GOT3 (cell line): ENCODE results near the gene AGAP1.

ENCODE experiments used
- DNase-seq: peaks from one replicate; lab custom pipeline; 2025; ENCODE audit warnings: mixed read lengths; lab: John Stamatoyannopoulos, UW

Gene AGAP1

DNA sequence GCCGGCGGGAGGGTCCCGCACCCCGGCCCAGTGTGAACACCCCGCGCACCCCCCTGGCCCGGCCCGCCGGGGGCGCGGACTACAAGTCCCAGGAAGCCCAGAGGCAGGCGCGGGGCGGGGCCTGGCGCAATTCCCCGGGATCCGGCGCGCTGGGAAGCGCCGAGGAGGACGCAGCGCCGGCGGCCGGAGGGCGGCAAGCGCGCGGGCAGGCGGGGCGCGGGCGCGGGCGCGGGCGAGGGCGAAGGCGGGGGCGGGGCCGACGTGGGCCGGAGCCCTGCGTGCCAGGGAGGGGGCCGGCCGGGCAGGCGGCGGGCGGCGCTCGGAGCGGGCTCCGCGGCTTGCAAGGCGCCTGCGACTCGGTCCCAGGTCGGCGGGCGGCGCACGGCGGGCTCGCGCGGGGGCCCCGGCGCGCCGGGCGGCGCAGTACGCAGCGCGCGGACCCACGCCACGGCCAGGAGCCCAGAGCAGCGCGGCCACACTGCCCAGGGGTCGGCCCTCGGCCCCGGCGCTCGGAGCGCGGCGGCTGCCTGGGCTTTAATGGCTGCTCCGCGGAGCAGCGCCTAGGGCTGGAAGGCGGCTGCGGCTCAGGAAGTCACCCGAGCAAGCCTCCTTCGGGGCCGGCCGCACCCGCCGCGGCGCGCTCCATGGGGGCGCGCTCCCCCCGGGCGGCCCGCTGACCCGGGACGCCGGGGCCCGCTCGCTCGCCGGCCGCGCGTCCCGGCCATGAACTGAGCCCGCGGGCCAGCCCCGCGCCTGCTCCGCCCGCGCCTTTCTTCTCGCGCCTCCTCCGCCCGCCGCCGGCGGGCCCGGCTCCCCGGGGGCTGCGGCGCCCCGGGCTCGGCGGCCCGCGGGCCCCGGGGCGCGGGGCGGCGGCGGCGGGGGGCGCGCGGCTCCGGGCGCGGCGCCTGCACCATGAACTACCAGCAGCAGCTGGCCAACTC lies at the start of gene AGAP1:
AGAP1 (plus strand) TSS at position 269 of the 941 bp plus-strand sequence.
- peak; percentile 56 for DNase-seq

DNA sequence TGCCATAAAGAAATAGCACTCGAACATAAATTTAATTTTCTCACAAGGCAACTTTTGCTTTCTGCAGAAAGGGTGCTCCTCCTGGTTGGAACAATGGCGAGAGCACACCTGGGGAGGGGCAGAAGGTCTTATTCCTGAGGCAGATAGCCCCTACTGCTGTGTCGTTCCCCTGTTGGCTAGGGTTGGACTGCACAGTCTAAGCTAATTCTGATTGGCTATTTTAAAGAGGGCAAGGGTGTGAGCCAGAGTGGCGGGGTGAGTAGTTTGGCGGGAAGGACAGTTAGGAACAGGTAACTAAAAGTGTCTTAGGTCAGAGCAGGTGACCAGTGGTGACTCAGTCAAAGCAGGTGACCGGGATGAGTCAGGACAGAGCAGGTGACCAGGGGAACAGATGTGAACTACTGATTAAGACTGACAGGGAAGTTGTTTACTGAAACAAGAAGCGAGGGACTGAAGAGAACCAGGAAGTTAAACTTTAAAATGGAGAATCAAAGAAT lies 49.7 kb upstream of the AGAP1 start:
- no peak for DNase-seq

GRCh38 chr2:235445116-235445515 lies 48.7 kb upstream of the AGAP1 start:
- no peak for DNase-seq

DNA sequence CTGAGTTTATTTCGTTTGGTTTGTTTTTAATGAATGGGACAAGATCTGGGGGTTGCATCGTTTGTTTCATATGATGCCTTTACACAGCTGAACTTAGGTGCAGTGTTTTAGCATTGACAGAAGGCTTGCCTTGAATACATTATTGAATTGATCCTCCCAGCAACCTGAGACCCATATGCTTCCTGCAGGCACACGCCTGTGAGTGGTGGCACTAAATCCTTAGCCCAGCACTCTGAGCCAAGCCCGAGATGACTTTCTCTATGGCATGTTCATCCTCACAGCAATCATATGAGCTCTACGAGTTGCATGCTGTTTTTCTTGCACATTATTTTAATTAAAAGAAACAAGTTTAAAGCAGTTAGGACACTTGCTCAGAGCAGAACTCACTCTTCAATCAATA lies 47.8 kb upstream of the AGAP1 start:
- no peak for DNase-seq

- DNase-seq: no peak
Measured at GRCh38 chr2:235447210-235447609, 46.6 kb upstream of the AGAP1 start.

GRCh38 chr2:235449568-235449967 lies 44.3 kb upstream of the AGAP1 start:
- DNase-seq: no peak

DNA sequence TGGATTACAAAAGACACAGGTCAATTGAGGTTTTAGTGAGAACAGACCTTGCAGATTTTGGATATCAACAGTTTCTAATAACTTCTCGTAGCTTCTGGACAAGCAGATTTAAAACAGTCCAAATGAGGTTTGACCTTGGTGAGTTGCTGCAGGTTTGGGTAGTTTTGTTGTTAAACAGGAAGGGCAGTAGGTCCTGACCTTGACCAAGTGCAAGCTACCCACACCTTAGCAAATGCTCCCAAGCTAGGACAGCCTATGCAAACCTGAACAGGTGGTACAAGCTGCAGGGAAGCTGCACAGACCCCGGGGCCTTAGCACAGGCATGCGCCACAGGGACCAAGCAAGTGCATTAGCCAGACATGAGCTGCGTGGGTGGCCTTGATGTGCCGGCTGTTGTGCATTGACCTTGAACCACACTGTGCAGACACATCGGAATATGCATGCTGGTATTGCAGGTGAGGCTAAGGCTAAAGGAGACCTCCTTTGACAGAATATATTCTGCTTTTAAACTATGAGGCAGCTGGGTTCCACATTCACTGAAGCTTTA lies 40.2 kb upstream of the AGAP1 start:
- no peak for DNase-seq

GRCh38 chr2:235458839-235459273 lies 35.0 kb upstream of the AGAP1 start:
- DNase-seq: no peak

- DNase-seq: no peak
Measured at GRCh38 chr2:235460548-235461047, 33.2 kb upstream of the AGAP1 start.

DNA sequence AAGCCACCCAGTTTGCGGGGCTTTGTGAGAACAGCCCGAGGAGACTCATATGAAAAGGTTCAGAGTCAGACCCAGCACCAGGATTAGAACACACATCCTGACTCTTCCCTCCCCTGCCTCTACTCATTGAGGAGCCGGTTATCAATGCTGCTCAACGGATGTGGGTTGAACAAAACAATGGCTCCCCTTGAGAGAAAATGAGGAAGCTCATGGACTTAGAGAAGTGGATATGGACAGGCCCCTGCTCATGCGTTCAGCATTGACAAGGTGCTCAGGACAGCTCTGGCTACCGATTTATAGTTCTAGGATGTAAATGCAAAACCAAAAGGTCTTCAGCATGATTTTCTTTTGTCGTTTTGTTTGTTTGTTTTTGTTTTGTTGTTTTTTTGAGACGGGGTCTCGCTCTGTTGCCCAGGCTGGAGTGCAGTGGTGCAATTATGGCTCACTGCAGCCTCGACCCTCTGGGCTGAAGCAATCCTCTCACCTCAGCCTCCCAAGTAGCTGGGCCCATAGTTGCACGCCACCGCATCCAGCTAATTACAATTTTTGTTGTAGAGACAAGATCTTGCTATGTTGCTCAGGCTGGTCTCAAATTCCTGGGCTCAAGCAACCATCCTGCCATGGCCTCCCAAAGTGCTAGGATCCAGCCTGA lies 32.0 kb upstream of the AGAP1 start:
- no peak for DNase-seq

- DNase-seq: no peak
Measured at GRCh38 chr2:235462415-235462790, 31.4 kb upstream of the AGAP1 start.

GRCh38 chr2:235463893-235464292 lies 29.9 kb upstream of the AGAP1 start:
- no peak for DNase-seq

- DNase-seq: no peak
Measured at GRCh38 chr2:235467588-235467987, 26.3 kb upstream of the AGAP1 start.

GRCh38 chr2:235468978-235469655 lies 24.7 kb upstream of the AGAP1 start:
- DNase-seq: peak; percentile 52

GRCh38 chr2:235471186-235471747 lies 22.6 kb upstream of the AGAP1 start:
- no peak for DNase-seq

GRCh38 chr2:235472443-235472842 lies 21.4 kb upstream of the AGAP1 start:
- no peak for DNase-seq

GRCh38 chr2:235478609-235479008 lies 15.2 kb upstream of the AGAP1 start:
- DNase-seq: no peak

DNA sequence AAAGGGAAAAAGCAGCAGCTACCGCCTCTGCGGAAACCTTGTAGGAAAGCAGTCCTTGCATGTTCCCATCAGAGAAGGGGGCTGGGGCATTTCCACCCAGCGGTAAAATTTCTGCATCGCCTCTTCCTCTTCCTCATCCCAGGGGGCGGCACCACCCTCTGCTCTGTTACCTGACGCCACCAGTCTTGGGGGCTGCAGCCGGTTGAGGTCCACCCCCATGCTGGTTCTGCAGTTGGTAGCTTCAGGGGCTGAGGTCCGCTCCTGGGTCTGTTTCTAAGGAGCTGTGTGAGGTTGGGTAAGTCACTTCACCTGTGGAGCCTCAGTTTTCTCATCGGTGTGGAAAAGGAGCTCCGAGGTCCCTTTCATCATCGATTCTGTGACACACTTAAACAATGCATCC lies 14.2 kb upstream of the AGAP1 start:
- no peak for DNase-seq

DNA sequence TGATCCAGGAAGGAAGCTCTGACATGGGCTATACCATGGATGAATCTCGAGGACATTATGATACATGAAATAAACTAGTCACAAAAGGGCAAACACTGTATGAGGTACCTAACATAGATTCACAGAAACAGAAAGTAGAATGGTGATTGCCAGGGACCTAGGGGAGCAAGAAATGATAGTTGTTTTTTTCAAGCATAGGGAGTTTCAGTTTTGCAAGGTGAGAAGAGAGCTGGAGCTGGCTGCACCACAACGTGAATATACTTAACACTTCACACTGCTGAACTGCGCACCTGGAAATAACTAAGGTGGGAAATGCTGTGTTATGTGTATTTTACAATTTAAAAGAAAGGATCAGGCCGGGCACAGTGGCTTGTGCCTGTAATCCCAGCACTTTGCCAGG lies 13.2 kb upstream of the AGAP1 start:
- DNase-seq: no peak

GRCh38 chr2:235483313-235483712 lies 10.5 kb upstream of the AGAP1 start:
- no peak for DNase-seq

GRCh38 chr2:235485362-235485761 lies 8.5 kb upstream of the AGAP1 start:
- DNase-seq: no peak

GRCh38 chr2:235486729-235487128 lies 7.1 kb upstream of the AGAP1 start:
- DNase-seq: no peak
